CD4-positive, alpha-beta T cell (primary cell): ENCODE data around the gene IFNA8. TPM values are rescaled to one million over a fixed set of nuclear protein-coding genes. Genes with fewer than 3 reads are reported as not detected.
"Not testable (repeated sequence)": the region's sequence is repeated elsewhere in the genome, so short reads cannot be mapped to it uniquely, and the experiment has no call there.

ENCODE experiments used
- ATAC-seq: fragments of 200-7000 bp; cut with Tn5 transposase; one replicate; pipeline ENCODE4 v1.10.0; 2022; ENCODE audit warnings: mild to moderate bottlenecking; ENCODE audit not compliant: poor library complexity
- CTCF ChIA-PET: fragments of 350-600 bp; sonication (Branson Sonifier 250); formaldehyde crosslinking; loops from one replicate; lab custom pipeline; 2021; ENCODE audit warnings: antibody characterized with exemption, inconsistent platforms; lab: Charles Lee
- POLR2A ChIA-PET: fragments of 350-600 bp; sonication (Branson Sonifier 250); formaldehyde crosslinking; loops from one replicate; lab custom pipeline; 2021; ENCODE audit warnings: antibody characterized with exemption, inconsistent platforms; lab: Charles Lee
- DNase-seq, 14 experiments: peaks; one replicate each; pipeline ENCODE4 v3.0.0-alpha.2; 2013 to 2020; ENCODE audit warnings: mixed read lengths in 2 of 14
- H3K27ac ChIP-seq, 2 donors: one replicate each; pipeline versions ENCODE4 v1.5.1 to v1.7.0; 2013; ENCODE audit warnings: low read length in 2 of 2, low read depth in 1 of 2, mild to moderate bottlenecking in 1 of 2
- H3K27me3 ChIP-seq, 2 experiments: 1 replicate in 1 of 2; 2 replicates in 1 of 2; pipeline versions ENCODE4 v1.6.1 to v1.7.0; 2013; ENCODE audit warnings: low read length in 2 of 2, control low read depth in 1 of 2, mild to moderate bottlenecking in 1 of 2, moderate library complexity in 1 of 2; ENCODE audit not compliant: insufficient read depth in 2 of 2, control insufficient read depth in 1 of 2
- H3K36me3 ChIP-seq: one replicate; pipeline ENCODE4 v1.6.1; 2013; ENCODE audit warnings: low read length, control low read depth; ENCODE audit not compliant: insufficient read depth
- H3K4me1 ChIP-seq: one replicate; pipeline ENCODE4 v1.6.1; 2013; ENCODE audit warnings: low read length, control low read depth; ENCODE audit not compliant: insufficient read depth
- H3K4me3 ChIP-seq: one replicate; pipeline ENCODE4 v1.5.1; 2013; ENCODE audit warnings: mild to moderate bottlenecking, low read length, moderate library complexity
- H3K9me3 ChIP-seq, 2 experiments: 1 replicate in 1 of 2; 2 replicates in 1 of 2; pipeline versions ENCODE4 v1.6.1 to v1.7.0; 2013; ENCODE audit warnings: low read length in 2 of 2, mild to moderate bottlenecking in 2 of 2, control low read depth in 1 of 2, moderate library complexity in 1 of 2; ENCODE audit not compliant: control insufficient read depth in 1 of 2, insufficient read depth in 1 of 2
- H3K27ac Mint-ChIP-seq: one replicate; pipeline ENCODE4 v1.8.0; 2020; ENCODE audit warnings: mixed read lengths
- H3K27me3 Mint-ChIP-seq: one replicate; pipeline ENCODE4 v1.8.0; 2021; ENCODE audit warnings: mixed read lengths
- H3K36me3 Mint-ChIP-seq: one replicate; pipeline ENCODE4 v1.8.0; 2021; ENCODE audit warnings: low read depth, mixed read lengths
- H3K4me1 Mint-ChIP-seq: one replicate; pipeline ENCODE4 v1.8.0; 2021; ENCODE audit warnings: low read depth, mixed read lengths
- H3K4me3 Mint-ChIP-seq: one replicate; pipeline ENCODE4 v1.8.0; 2020; ENCODE audit warnings: mild to moderate bottlenecking, mixed read lengths
- H3K9me3 Mint-ChIP-seq: one replicate; pipeline ENCODE4 v1.8.0; 2020; ENCODE audit warnings: mixed read lengths
- CTCF ChIP-seq: fragments of 200-600 bp; IDR thresholded peaks from one replicate; pipeline ENCODE4 v1.8.0; 2022; ENCODE audit warnings: antibody characterized with exemption, mild to moderate bottlenecking
- intact Hi-C, 2 experiments: fragments of 100-400 bp; cut with DNase I in 1 of 2; cut with micrococcal nuclease in 1 of 2; formaldehyde crosslinking; loops; one replicate each; pipeline versions ENCODE4 v1.15.1 to v1.9.0; 2023 to 2025; cut with DNase I, micrococcal nuclease
- total RNA-seq, 174 experiments: library from RNA in 2 of 174; stranded (reverse) in 2 of 174; gene quantifications; one replicate each; pipeline ENCODE4 v1.2.3 and lab custom pipeline; 2021 to 2026

Gene IFNA8
- total RNA-seq, 2 experiments from 2014 or later = not detected

DNA sequence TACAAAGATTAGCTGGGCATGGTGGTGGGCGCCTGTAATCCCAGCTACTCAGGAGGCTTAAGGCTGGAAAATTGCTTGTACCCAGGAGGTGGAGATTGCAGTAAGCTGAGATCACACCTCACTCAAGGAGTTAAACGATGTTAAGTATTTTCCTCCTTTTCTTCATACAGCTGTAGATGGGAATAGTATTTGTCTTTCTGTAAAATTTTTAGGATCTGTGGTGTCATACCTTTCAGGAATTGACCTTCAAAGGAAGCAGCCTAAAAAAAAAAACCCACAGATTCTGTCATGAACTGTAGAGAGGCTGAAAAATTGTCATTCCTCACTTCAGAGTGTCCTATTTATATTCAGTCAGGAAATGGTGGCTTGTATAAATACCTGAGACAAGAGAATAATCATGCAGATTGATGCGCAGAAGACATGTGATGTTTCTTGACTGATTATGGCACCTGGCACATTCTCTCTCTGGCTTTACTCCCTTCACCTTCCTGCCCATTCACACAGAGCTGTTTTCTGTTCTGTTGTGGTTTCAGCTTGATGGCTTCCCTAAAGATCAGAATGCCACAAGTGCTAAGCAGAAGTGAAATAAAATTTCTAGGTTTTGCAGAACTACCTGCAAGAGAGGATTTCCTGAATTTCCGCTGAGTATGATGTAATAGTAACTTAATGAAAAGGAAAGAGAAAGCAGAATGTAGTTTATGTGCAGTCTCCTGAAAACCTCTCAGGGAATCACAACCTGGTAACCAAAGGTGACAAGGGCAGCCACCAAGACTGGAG, 35.1 kb downstream of the IFNA8 start:
- H3K4me1 ChIP-seq = peaks cover 9% of the 10 kb centered on the region
- no peaks in the 10 kb centered on the region for H3K9me3 ChIP-seq
- H3K4me1 Mint-ChIP-seq = peaks cover 16% of the 10 kb centered on the region
- H3K4me3 Mint-ChIP-seq = peak overlapping the region; percentile 4
- H3K4me3 ChIP-seq = no peak overlapping the region
- H3K36me3 Mint-ChIP-seq = no peaks in the 10 kb centered on the region
- H3K27me3 Mint-ChIP-seq = no peaks in the 10 kb centered on the region
- H3K9me3 Mint-ChIP-seq = no peaks in the 10 kb centered on the region
- no peak for TF ChIP-seq CTCF
- DNase-seq (peak in 5 of 14 experiments; percentile 13 to 84 (median 71)), ATAC-seq (peak; percentile 92)
- no peaks in the 10 kb centered on the region for H3K36me3 ChIP-seq
- ChIA-PET CTCF (interaction anchor here (1.1 to 3.7 kb wide), 2 partner anchors 9 to 48 kb away, joined by 3 to 11 read pairs; no protein-coding TSS in a partner anchor), POLR2A (interaction anchor here (0.6 to 1.4 kb wide), 4 partner anchors 10 to 379 kb away, joined by 3 to 4 read pairs (median 4); no protein-coding TSS in a partner anchor)
- H3K27ac ChIP-seq = no peak overlapping the region
- intact Hi-C loops = no loop called here
- no peaks in the 10 kb centered on the region for H3K27me3 ChIP-seq
- peak overlapping the region; percentile 63 for H3K27ac Mint-ChIP-seq

- H3K9me3 Mint-ChIP-seq, H3K27ac ChIP-seq, H3K4me1 Mint-ChIP-seq, H3K36me3 Mint-ChIP-seq, DNase-seq, H3K27me3 ChIP-seq, H3K36me3 ChIP-seq, H3K4me1 ChIP-seq, H3K4me3 ChIP-seq, H3K27ac Mint-ChIP-seq, POLR2A ChIA-PET, H3K4me3 Mint-ChIP-seq, ATAC-seq, CTCF ChIA-PET, H3K27me3 Mint-ChIP-seq, H3K9me3 ChIP-seq, intact Hi-C loops: not testable (repeated sequence)
Measured at GRCh38 chr9:21449312-21449711, 40.4 kb downstream of the IFNA8 start.

- DNase-seq = no peak
- CTCF ChIA-PET = no interaction called here
Measured at GRCh38 chr9:21450733-21451394, 41.9 kb downstream of the IFNA8 start.

More at GRCh38 chr9:21450733-21451394, 41.9 kb downstream of the IFNA8 start:
- no peaks in the 10 kb centered on the region for H3K27me3 ChIP-seq
- no peak overlapping the region for H3K27ac Mint-ChIP-seq
- H3K4me1 ChIP-seq = no peaks in the 10 kb centered on the region
- no peak overlapping the region for H3K27ac ChIP-seq
- intact Hi-C loops = loop anchor here in 1 of 2 experiments (5.0 kb wide), 2 partner anchors 129 to 214 kb away; no protein-coding TSS in a partner anchor
- no peak for ATAC-seq
- peaks cover 6% of the 10 kb centered on the region for H3K27me3 Mint-ChIP-seq
- no peaks in the 10 kb centered on the region for H3K36me3 Mint-ChIP-seq
- H3K9me3 ChIP-seq = no peaks in the 10 kb centered on the region
- no peak overlapping the region for H3K4me3 Mint-ChIP-seq
- H3K4me3 ChIP-seq = no peak overlapping the region
- no peak for TF ChIP-seq CTCF
- POLR2A ChIA-PET = no interaction called here
- H3K9me3 Mint-ChIP-seq = no peaks in the 10 kb centered on the region
- no peaks in the 10 kb centered on the region for H3K36me3 ChIP-seq
- no peaks in the 10 kb centered on the region for H3K4me1 Mint-ChIP-seq
